ENCODE results near the gene SIN3B. TPM values are rescaled to one million over a fixed set of nuclear protein-coding genes. Genes with fewer than 3 reads are reported as not detected.
A peak's percentile ranks its signal among the peaks of the same experiment; 100 is the strongest.

The SIN3B gene
- total RNA-seq, 2 donors from 2014 or later, result 36.2 to 41.1 TPM

GRCh38 chr19:16914421-16914820 lies 85.2 kb downstream of the SIN3B start:
- Mint-ChIP-seq H3K9me3 (peaks cover 19% of the 10 kb centered on the region), H3K4me1 (no peaks in the 10 kb centered on the region), H3K27me3 (peaks cover 4% of the 10 kb centered on the region), H3K4me3 (no peak overlapping the region), H3K27ac (no peak overlapping the region), H3K36me3 (ENCODE audit: low read depth) (no peaks in the 10 kb centered on the region)
- no peak for ATAC-seq (replicated peaks)

GRCh38 chr19:16915135-16915534 lies 85.9 kb downstream of the SIN3B start:
- H3K27ac Mint-ChIP-seq, result no peak overlapping the region
- ATAC-seq (replicated peaks), result no peak
- no peaks in the 10 kb centered on the region for H3K4me1 Mint-ChIP-seq
- H3K9me3 Mint-ChIP-seq, result peaks cover 19% of the 10 kb centered on the region
- H3K4me3 Mint-ChIP-seq, result no peak overlapping the region
- no peaks in the 10 kb centered on the region for H3K36me3 Mint-ChIP-seq (ENCODE audit: low read depth)
- peaks cover 7% of the 10 kb centered on the region for H3K27me3 Mint-ChIP-seq

- peaks cover 19% of the 10 kb centered on the region for H3K9me3 Mint-ChIP-seq
- no peaks in the 10 kb centered on the region for H3K4me1 Mint-ChIP-seq
- peaks cover 7% of the 10 kb centered on the region for H3K27me3 Mint-ChIP-seq
- no peak overlapping the region for H3K27ac Mint-ChIP-seq
- ATAC-seq (replicated peaks), result no peak
- no peak overlapping the region for H3K4me3 Mint-ChIP-seq
- H3K36me3 Mint-ChIP-seq (ENCODE audit: low read depth), result no peaks in the 10 kb centered on the region
Observed at GRCh38 chr19:16915734-16916133, 86.5 kb downstream of the SIN3B start.

GRCh38 chr19:16917401-16917800 lies 88.2 kb downstream of the SIN3B start:
- no peak overlapping the region for H3K27ac Mint-ChIP-seq
- peaks cover 16% of the 10 kb centered on the region for H3K9me3 Mint-ChIP-seq
- no peaks in the 10 kb centered on the region for H3K4me1 Mint-ChIP-seq
- H3K36me3 Mint-ChIP-seq (ENCODE audit: low read depth), result no peaks in the 10 kb centered on the region
- no peak for ATAC-seq (replicated peaks)
- H3K4me3 Mint-ChIP-seq, result no peak overlapping the region
- H3K27me3 Mint-ChIP-seq, result peaks cover 7% of the 10 kb centered on the region

GRCh38 chr19:16919496-16919895 lies 90.3 kb downstream of the SIN3B start:
- no peak overlapping the region for H3K27ac Mint-ChIP-seq
- H3K4me1 Mint-ChIP-seq, result no peaks in the 10 kb centered on the region
- peaks cover 4% of the 10 kb centered on the region for H3K9me3 Mint-ChIP-seq
- H3K36me3 Mint-ChIP-seq (ENCODE audit: low read depth), result no peaks in the 10 kb centered on the region
- peaks cover 7% of the 10 kb centered on the region for H3K27me3 Mint-ChIP-seq
- ATAC-seq (replicated peaks), result no peak
- H3K4me3 Mint-ChIP-seq, result no peak overlapping the region

GRCh38 chr19:16920816-16921529 lies 91.8 kb downstream of the SIN3B start:
- Mint-ChIP-seq H3K4me1 (no peaks in the 10 kb centered on the region), H3K27me3 (peaks cover 7% of the 10 kb centered on the region), H3K27ac (no peak overlapping the region), H3K9me3 (peaks cover 8% of the 10 kb centered on the region), H3K4me3 (no peak overlapping the region), H3K36me3 (ENCODE audit: low read depth) (no peaks in the 10 kb centered on the region)
- no peak for ATAC-seq (replicated peaks)

- Mint-ChIP-seq H3K9me3 (peaks cover 8% of the 10 kb centered on the region), H3K36me3 (ENCODE audit: low read depth) (no peaks in the 10 kb centered on the region), H3K27ac (peak overlapping the region; percentile 56), H3K27me3 (peaks cover 12% of the 10 kb centered on the region), H3K4me1 (no peaks in the 10 kb centered on the region), H3K4me3 (no peak overlapping the region)
- no peak for ATAC-seq (replicated peaks)
Observed at GRCh38 chr19:16921766-16922591, 92.8 kb downstream of the SIN3B start.

- Mint-ChIP-seq H3K27me3 (peaks cover 9% of the 10 kb centered on the region), H3K4me1 (no peaks in the 10 kb centered on the region), H3K36me3 (ENCODE audit: low read depth) (no peaks in the 10 kb centered on the region), H3K27ac (peak overlapping the region; percentile 56), H3K4me3 (no peak overlapping the region), H3K9me3 (peaks cover 8% of the 10 kb centered on the region)
- no peak for ATAC-seq (replicated peaks)
Observed at GRCh38 chr19:16922592-16922934, 93.4 kb downstream of the SIN3B start.

GRCh38 chr19:16922949-16923348 lies 93.8 kb downstream of the SIN3B start:
- H3K27me3 Mint-ChIP-seq, result peaks cover 9% of the 10 kb centered on the region
- no peak overlapping the region for H3K4me3 Mint-ChIP-seq
- H3K27ac Mint-ChIP-seq, result peak overlapping the region; percentile 56
- H3K9me3 Mint-ChIP-seq, result peaks cover 8% of the 10 kb centered on the region
- no peaks in the 10 kb centered on the region for H3K4me1 Mint-ChIP-seq
- H3K36me3 Mint-ChIP-seq (ENCODE audit: low read depth), result no peaks in the 10 kb centered on the region
- ATAC-seq (replicated peaks), result no peak

GRCh38 chr19:16927883-16928282 lies 98.7 kb downstream of the SIN3B start:
- Mint-ChIP-seq H3K27me3 (peaks cover 14% of the 10 kb centered on the region), H3K9me3 (peaks cover 15% of the 10 kb centered on the region), H3K4me1 (no peaks in the 10 kb centered on the region), H3K4me3 (no peak overlapping the region), H3K27ac (no peak overlapping the region), H3K36me3 (ENCODE audit: low read depth) (no peaks in the 10 kb centered on the region)
- ATAC-seq (replicated peaks), result no peak

- H3K4me1 Mint-ChIP-seq, result no peaks in the 10 kb centered on the region
- H3K9me3 Mint-ChIP-seq, result peaks cover 17% of the 10 kb centered on the region
- no peaks in the 10 kb centered on the region for H3K36me3 Mint-ChIP-seq (ENCODE audit: low read depth)
- H3K4me3 Mint-ChIP-seq, result no peak overlapping the region
- no peak for ATAC-seq (replicated peaks)
- H3K27me3 Mint-ChIP-seq, result peaks cover 14% of the 10 kb centered on the region
- no peak overlapping the region for H3K27ac Mint-ChIP-seq
Observed at GRCh38 chr19:16928351-16928750, 99.2 kb downstream of the SIN3B start.

- Mint-ChIP-seq H3K4me3 (no peak overlapping the region), H3K9me3 (peaks cover 20% of the 10 kb centered on the region), H3K4me1 (no peaks in the 10 kb centered on the region), H3K27ac (no peak overlapping the region), H3K36me3 (ENCODE audit: low read depth) (no peaks in the 10 kb centered on the region), H3K27me3 (peaks cover 14% of the 10 kb centered on the region)
- no peak for ATAC-seq (replicated peaks)
Observed at GRCh38 chr19:16928916-16929315, 99.7 kb downstream of the SIN3B start.

Measured in activated T-helper 17 cell treated with anti-CD3 and anti-CD28 coated beads, Interleukin-2, amount 50 U/mL, for 72 hours (primary cell).